Ascending aorta (tissue), 2 donors: ENCODE data around the gene MPC2. TPM values are rescaled to one million over a fixed set of nuclear protein-coding genes. Genes with fewer than 3 reads are reported as not detected.

ENCODE experiments used
- DNase-seq, 2 donors: peaks; one replicate each; pipeline ENCODE4 v3.0.0-alpha.2; 2019; ENCODE audit warnings: low spot score in 2 of 2
- H3K27ac ChIP-seq, 2 donors: fragments of 200-600 bp; sonication (generic); one replicate each; pipeline ENCODE4 v1.5.1; 2016 to 2017; ENCODE audit warnings: mild to moderate bottlenecking in 1 of 2
- H3K27me3 ChIP-seq: fragments of 200-600 bp; sonication (generic); one replicate; pipeline ENCODE4 v1.5.1; 2017
- H3K36me3 ChIP-seq, 2 donors: fragments of 200-600 bp; sonication (generic); one replicate each; pipeline ENCODE4 v1.5.1; 2016
- H3K4me1 ChIP-seq, 2 donors: fragments of 200-600 bp; sonication (generic); one replicate each; pipeline ENCODE4 v1.5.1; 2016 to 2017; ENCODE audit warnings: mild to moderate bottlenecking in 1 of 2
- H3K4me3 ChIP-seq, 2 donors: fragments of 200-600 bp; sonication (generic); one replicate each; pipeline ENCODE4 v1.5.1; 2016 to 2017; ENCODE audit warnings: mild to moderate bottlenecking in 1 of 2
- H3K9me3 ChIP-seq, 2 donors: fragments of 200-600 bp; sonication (generic); one replicate each; pipeline ENCODE4 v1.5.1; 2016
- intact Hi-C: fragments of 100-400 bp; cut with DNase I; formaldehyde crosslinking; loops from one replicate; pipeline ENCODE4 v1.15.1; 2023
- total RNA-seq: library from RNA; depleted of rRNA; stranded (reverse); fragments of >200 nt; gene quantifications from one replicate; pipeline ENCODE4 v1.1.0, GENCODE V29; 2016
- TF ChIP-seq, protein P1 (sequence below), 3 experiments: fragments of 200-600 bp in 2 of 3; fragments of 450-650 bp in 1 of 3; sonication (generic) in 2 of 3; IDR thresholded peaks; one replicate each; pipeline ENCODE4 v1.5.1; 2016 to 2019; ENCODE audit warnings: antibody characterized with exemption in 3 of 3, mild to moderate bottlenecking in 1 of 3, moderate library complexity in 1 of 3

The MPC2 gene
- total RNA-seq, 1 donor from 2014 or later = 2.9 TPM

DNA sequence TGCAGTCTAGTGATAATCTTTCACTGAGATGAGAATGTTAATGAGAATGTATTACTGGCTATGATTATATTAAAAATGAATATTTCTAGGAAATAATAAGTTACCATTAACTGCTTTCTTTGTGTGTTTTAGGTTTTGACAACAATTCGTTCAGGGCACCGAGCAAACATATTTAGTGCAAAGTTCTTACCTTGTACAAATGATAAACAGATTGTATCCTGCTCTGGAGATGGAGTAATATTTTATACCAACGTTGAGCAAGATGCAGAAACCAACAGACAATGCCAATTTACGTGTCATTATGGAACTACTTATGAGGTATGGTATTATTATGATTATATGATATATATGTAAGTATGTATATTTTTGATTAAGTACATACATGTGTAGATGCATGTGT, 37.8 kb upstream of the MPC2 start:
- peaks cover 11 to 29% of the 10 kb centered on the region in 2 donors for H3K36me3 ChIP-seq
- no peak for DNase-seq
- H3K4me3 ChIP-seq = no peak overlapping the region
- no peak overlapping the region for H3K27ac ChIP-seq
- no peaks in the 10 kb centered on the region for H3K9me3 ChIP-seq
- TF ChIP-seq, protein P1, sequence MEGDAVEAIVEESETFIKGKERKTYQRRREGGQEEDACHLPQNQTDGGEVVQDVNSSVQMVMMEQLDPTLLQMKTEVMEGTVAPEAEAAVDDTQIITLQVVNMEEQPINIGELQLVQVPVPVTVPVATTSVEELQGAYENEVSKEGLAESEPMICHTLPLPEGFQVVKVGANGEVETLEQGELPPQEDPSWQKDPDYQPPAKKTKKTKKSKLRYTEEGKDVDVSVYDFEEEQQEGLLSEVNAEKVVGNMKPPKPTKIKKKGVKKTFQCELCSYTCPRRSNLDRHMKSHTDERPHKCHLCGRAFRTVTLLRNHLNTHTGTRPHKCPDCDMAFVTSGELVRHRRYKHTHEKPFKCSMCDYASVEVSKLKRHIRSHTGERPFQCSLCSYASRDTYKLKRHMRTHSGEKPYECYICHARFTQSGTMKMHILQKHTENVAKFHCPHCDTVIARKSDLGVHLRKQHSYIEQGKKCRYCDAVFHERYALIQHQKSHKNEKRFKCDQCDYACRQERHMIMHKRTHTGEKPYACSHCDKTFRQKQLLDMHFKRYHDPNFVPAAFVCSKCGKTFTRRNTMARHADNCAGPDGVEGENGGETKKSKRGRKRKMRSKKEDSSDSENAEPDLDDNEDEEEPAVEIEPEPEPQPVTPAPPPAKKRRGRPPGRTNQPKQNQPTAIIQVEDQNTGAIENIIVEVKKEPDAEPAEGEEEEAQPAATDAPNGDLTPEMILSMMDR (IDR thresholded peaks at IDR 0.05) = no peak
- no peaks in the 10 kb centered on the region for H3K4me1 ChIP-seq
- H3K27me3 ChIP-seq = no peaks in the 10 kb centered on the region
- intact Hi-C loops = no loop called here

DNA sequence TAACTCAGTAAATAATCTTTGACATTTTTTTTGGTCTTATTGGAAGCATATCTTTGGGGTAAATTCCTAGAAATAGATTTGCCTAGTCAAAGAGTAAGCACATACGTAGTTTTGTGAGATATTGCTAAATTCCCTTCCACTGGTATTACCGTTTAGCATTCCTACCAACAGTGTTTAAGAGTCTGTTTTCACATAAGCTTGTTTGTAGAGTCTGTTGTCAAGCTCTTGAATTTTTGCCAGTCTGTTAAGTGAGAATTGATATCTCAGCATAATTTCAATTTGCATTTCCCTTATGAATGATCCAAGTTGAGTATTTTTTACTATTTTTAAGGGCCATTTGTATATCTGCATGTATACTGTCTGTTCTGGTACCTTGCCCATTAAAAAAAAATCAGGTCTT, 37.0 kb upstream of the MPC2 start:
- Histone ChIP-seq H3K4me1 (no peaks in the 10 kb centered on the region), H3K27me3 (no peaks in the 10 kb centered on the region), H3K4me3 (no peak overlapping the region), H3K9me3 (no peaks in the 10 kb centered on the region), H3K36me3 (peaks cover 11 to 25% of the 10 kb centered on the region in 2 donors), H3K27ac (no peak overlapping the region)
- TF ChIP-seq, protein P1 (IDR thresholded peaks at IDR 0.05) = no peak
- intact Hi-C loops = no loop called here
- no peak for DNase-seq

DNA sequence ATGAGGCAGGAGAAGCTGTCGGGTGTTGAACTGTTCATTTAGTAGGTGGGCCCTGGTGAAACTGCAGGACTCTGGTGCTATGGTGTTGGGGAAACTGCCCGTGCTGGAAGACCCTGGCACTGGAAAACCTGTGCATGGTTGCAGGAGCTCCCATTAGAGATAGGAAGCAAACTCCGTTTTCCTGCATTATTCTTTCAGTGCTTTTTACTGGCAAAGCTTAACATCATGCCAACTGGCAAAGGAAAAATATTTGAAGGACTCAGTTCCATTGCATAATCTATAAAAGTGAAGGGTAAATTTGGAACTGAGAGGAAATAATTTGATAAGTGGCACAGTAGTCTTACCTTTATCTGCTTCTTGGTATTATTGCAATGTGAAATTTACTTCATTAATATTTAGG, 31.7 kb upstream of the MPC2 start:
- no peak for DNase-seq
- intact Hi-C loops = no loop called here
- H3K9me3 ChIP-seq = no peaks in the 10 kb centered on the region
- TF ChIP-seq, protein P1 (IDR thresholded peaks at IDR 0.05) = no peak
- H3K27ac ChIP-seq = no peak overlapping the region
- H3K4me1 ChIP-seq = no peaks in the 10 kb centered on the region
- H3K27me3 ChIP-seq = no peaks in the 10 kb centered on the region
- H3K36me3 ChIP-seq = peaks cover 0 to 16% of the 10 kb centered on the region in 2 donors
- H3K4me3 ChIP-seq = no peak overlapping the region

DNA sequence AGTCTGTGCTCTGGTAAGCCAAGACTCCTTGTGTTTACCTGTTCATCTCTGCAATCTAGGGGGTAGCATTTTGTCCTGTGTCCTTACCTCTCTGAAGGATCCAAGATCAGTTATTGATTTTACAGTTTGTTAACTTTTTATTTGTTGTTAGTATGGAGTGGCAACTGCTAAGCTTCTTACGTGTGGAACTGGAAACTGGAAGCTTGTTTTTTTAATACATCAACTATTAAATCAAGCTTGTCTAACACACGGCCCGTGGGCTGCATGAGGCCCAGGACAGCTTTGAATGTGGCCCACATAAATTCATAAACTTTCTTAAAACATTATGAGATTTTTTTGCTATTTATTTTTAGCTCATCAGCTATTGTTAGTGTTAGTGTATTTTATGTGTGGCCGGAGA, 29.2 kb upstream of the MPC2 start:
- intact Hi-C loops = no loop called here
- Histone ChIP-seq H3K4me1 (no peaks in the 10 kb centered on the region), H3K36me3 (peaks cover 0 to 11% of the 10 kb centered on the region in 2 donors), H3K4me3 (no peak overlapping the region), H3K27ac (no peak overlapping the region), H3K9me3 (no peaks in the 10 kb centered on the region), H3K27me3 (no peaks in the 10 kb centered on the region)
- no peak for DNase-seq
- TF ChIP-seq, protein P1 (IDR thresholded peaks at IDR 0.05) = no peak

DNA sequence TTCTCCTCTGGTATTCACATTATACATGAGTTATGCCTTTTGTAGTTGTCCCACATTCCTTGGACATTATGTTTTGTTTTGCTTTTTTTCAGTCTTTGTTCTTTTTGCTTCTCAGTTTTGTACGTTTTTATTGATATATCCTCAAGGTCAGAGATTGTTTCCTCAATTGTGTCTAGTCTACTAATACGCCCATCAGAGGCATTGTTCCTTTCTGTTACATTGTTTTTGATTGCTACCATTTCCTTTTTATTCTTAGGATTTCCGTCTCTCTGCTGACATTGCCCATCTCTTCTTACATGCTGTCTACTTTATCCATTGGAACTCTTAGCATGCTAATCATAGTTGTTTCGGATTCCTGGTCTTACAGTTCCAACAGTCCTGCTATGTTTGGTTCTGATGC, 27.8 kb upstream of the MPC2 start:
- Histone ChIP-seq H3K4me3 (no peak overlapping the region), H3K4me1 (no peaks in the 10 kb centered on the region), H3K27me3 (no peaks in the 10 kb centered on the region), H3K27ac (no peak overlapping the region), H3K36me3 (peaks cover 0 to 11% of the 10 kb centered on the region in 2 donors), H3K9me3 (no peaks in the 10 kb centered on the region)
- TF ChIP-seq, protein P1 (IDR thresholded peaks at IDR 0.05) = no peak
- intact Hi-C loops = no loop called here
- no peak for DNase-seq

DNA sequence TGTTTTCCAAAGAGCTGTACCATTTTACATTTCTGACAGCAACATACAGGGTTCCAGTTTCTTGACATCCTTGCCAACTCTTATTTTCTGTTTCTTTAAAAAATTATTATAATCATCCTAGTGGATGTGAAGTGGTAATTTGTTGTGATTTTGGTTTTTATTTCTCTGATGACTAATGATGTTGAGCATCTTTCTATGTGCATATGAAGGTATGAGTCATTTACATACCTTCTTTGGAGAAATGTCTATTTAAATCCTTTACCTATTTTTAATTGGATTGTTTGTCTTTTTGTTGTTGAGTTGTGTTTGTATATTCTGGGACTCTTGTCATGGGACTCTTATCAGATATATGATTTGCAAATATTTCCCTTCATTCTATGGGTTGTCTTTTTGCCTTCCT, 20.8 kb upstream of the MPC2 start:
- no peaks in the 10 kb centered on the region for H3K9me3 ChIP-seq
- no peak for DNase-seq
- peaks cover 21 to 34% of the 10 kb centered on the region in 2 donors for H3K36me3 ChIP-seq
- no peak overlapping the region for H3K27ac ChIP-seq
- intact Hi-C loops = no loop called here
- H3K4me1 ChIP-seq = no peaks in the 10 kb centered on the region
- H3K4me3 ChIP-seq = no peak overlapping the region
- H3K27me3 ChIP-seq = no peaks in the 10 kb centered on the region
- TF ChIP-seq, protein P1 (IDR thresholded peaks at IDR 0.05) = no peak
